K562 (cell line): ENCODE data around the gene RDH11. TPM values are rescaled to one million over a fixed set of nuclear protein-coding genes. Genes with fewer than 3 reads are reported as not detected.
"Not testable (repeated sequence)": the region's sequence is repeated elsewhere in the genome, so short reads cannot be mapped to it uniquely, and the experiment has no call there.

Source experiments
- ATAC-seq: fragments of 200-7000 bp; cut with Tn5 transposase; 3 replicates; pipeline ENCODE4 v1.9.1; 2020; ENCODE audit warnings: moderate library complexity
- BruUV-seq: library from RNA; stranded (reverse); fragments of 400-500 nt; replicated peaks from 2 replicates; lab custom pipeline; 2021; lab: Mats Ljungman, UMichigan
- CTCF ChIA-PET: fragments of 300-600 bp; formaldehyde crosslinking; extraction: SDS; loops from one replicate; lab custom pipeline; 2021; ENCODE audit warnings: low intra/inter-chr PET ratio; lab: Yijun Ruan, JAX
- POLR2A ChIA-PET: fragments of 300-600, 350-650 bp; sonication (Branson Sonifier 250); formaldehyde crosslinking; extraction: SDS; loops from one replicate; lab custom pipeline; 2021; ENCODE audit warnings: antibody characterized with exemption, inconsistent platforms; lab: Yijun Ruan, JAX
- DNase-seq, 4 experiments: peaks; one replicate each; pipeline versions ENCODE4 v3.0.0 to v3.0.0-alpha.2; 2011 to 2018; ENCODE audit warnings: low spot score in 3 of 4, mixed read lengths in 3 of 4; ENCODE audit errors: extremely low read depth in 1 of 4
- FAIRE-seq: peaks from 2 replicates; lab custom pipeline; 2011; peaks lifted over from hg19 to GRCh38; lab: Jason Lieb, UNC
- H2AFZ ChIP-seq: 2 replicates; pipeline ENCODE4 v1.6.0; 2011; ENCODE audit warnings: low read depth, low read length, control low read depth, inconsistent platforms
- H3K27ac ChIP-seq: fragments of 200-600 bp; 3 replicates; pipeline ENCODE4 v1.8.0; 2011; ENCODE audit warnings: low read depth, mild to moderate bottlenecking, control low read depth, inconsistent platforms, low read length, moderate library complexity, mixed read lengths; ENCODE audit errors: extremely low read depth
- H3K27me3 ChIP-seq, 2 experiments: fragments of 300-600 bp in 1 of 2; 2 replicates in 1 of 2; 3 replicates in 1 of 2; pipeline versions ENCODE4 v1.6.0 to v1.8.0; 2011; ENCODE audit warnings: inconsistent platforms in 2 of 2, low read length in 2 of 2, mild to moderate bottlenecking in 1 of 2, mixed read lengths in 1 of 2, moderate library complexity in 1 of 2; ENCODE audit not compliant: control insufficient read depth in 2 of 2, insufficient read depth in 2 of 2
- H3K36me3 ChIP-seq: fragments of 300-600 bp; 3 replicates; pipeline ENCODE4 v1.8.0; 2011; ENCODE audit warnings: mild to moderate bottlenecking, low read length, inconsistent platforms; ENCODE audit not compliant: control insufficient read depth, insufficient read depth
- H3K4me1 ChIP-seq, 2 experiments: fragments of 200-600 bp in 1 of 2; replicated peaks in 1 of 2; 2 replicates in 1 of 2; 3 replicates in 1 of 2; pipeline versions ENCODE4 v1.5.1 to v1.8.0; 2011; ENCODE audit warnings: inconsistent platforms in 2 of 2, low read length in 2 of 2, mild to moderate bottlenecking in 1 of 2, mixed read lengths in 1 of 2, moderate library complexity in 1 of 2; ENCODE audit not compliant: control insufficient read depth in 2 of 2, insufficient read depth in 2 of 2
- H3K4me2 ChIP-seq: 2 replicates; pipeline ENCODE4 v1.6.1; 2011; ENCODE audit warnings: low read length, control low read depth, inconsistent platforms, mixed read lengths; ENCODE audit not compliant: insufficient read depth
- H3K4me3 ChIP-seq: fragments of 200-600 bp; sonication (generic), shearing (Covaris generic); 2 replicates; pipeline ENCODE4 v1.5.1; 2016; ENCODE audit warnings: control low read depth, inconsistent platforms
- H3K79me2 ChIP-seq: fragments of 200-600 bp; 3 replicates; pipeline ENCODE4 v1.8.0; 2011; ENCODE audit warnings: low read length, inconsistent platforms; ENCODE audit not compliant: control insufficient read depth, insufficient read depth
- H3K9ac ChIP-seq, 2 experiments: 2 replicates each; pipeline versions ENCODE4 v1.6.0 to v1.6.1; 2011; ENCODE audit warnings: low read depth in 2 of 2, low read length in 2 of 2, control low read depth in 1 of 2, inconsistent platforms in 1 of 2, mild to moderate bottlenecking in 1 of 2, mixed read lengths in 1 of 2; ENCODE audit not compliant: insufficient read depth in 1 of 2
- H3K9me1 ChIP-seq: one replicate; pipeline ENCODE4 v1.6.0; 2011; ENCODE audit warnings: inconsistent platforms, mild to moderate bottlenecking, low read length, moderate library complexity; ENCODE audit not compliant: control insufficient read depth, insufficient read depth
- H3K9me3 ChIP-seq: replicated peaks from 2 replicates; pipeline ENCODE4 v1.5.1; 2011; ENCODE audit warnings: low read depth, low read length, inconsistent platforms; ENCODE audit not compliant: control insufficient read depth, insufficient read depth
- H4K20me1 ChIP-seq: replicated peaks from 2 replicates; pipeline ENCODE4 v1.6.1; 2011; ENCODE audit warnings: low read length, inconsistent platforms, mixed read lengths; ENCODE audit not compliant: control insufficient read depth, insufficient read depth
- EGR1 ChIP-seq: fragments of 450-650 bp; conservative IDR thresholded peaks from 2 replicates; pipeline ENCODE4 v1.6.1; 2017; ENCODE audit warnings: mild to moderate bottlenecking
- RNF2 ChIP-seq: sonication (generic); IDR thresholded peaks from 2 replicates; pipeline ENCODE4 v1.6.1; 2016
- WGBS: fragments of 100-300 bp; shearing (Covaris generic); methylation state at CpG from one replicate; pipeline ENCODE4 v1.1.6; 2016; ENCODE audit warnings: low coverage, mixed read lengths; ENCODE audit not compliant: insufficient coverage; ENCODE audit errors: missing lambda C conversion rate; 5-methylcytosine and 5-hydroxymethylcytosine counted together
- in situ Hi-C: fragments of 300-500 bp; cut with MboI; formaldehyde crosslinking; loops from 4 replicates; pipeline ENCODE4 v1.15.0; 2018; ENCODE audit warnings: inconsistent platforms, mixed read lengths
- intact Hi-C: fragments of 100-400 bp; cut with micrococcal nuclease; formaldehyde crosslinking; loops from 2 replicates; pipeline ENCODE4 v1.14.2; 2022
- polyA plus RNA-seq, 8 experiments: library from polyadenylated mRNA; depleted of rRNA in 4 of 8; stranded (reverse) in 5 of 8; unstranded in 3 of 8; fragments of >200 nt; fragmentation: Nextera tagmentation in 2 of 8; fragmentation: Illumina TruSeq in 1 of 8; extraction: Ambion mirVana in 2 of 8; extraction: Trizol in 1 of 8; gene quantifications; 2 replicates each; pipeline versions ENCODE4 v1.2.1 to v1.2.3, GENCODE V29; 2011 to 2014; ENCODE audit warnings: inconsistent platforms in 1 of 8, missing spikeins in 1 of 8
- total RNA-seq, 7 experiments: library from RNA; depleted of rRNA in 6 of 7; stranded (reverse); fragments of >200 nt in 6 of 7; fragmentation: Illumina TruSeq in 2 of 7; extraction: Trizol in 2 of 7; gene quantifications; 2 replicates each; pipeline versions ENCODE4 v1.2.1 to v1.2.3, GENCODE V29; 2011 to 2021; ENCODE audit warnings: low replicate concordance in 1 of 7

RDH11 gene
- total and polyA plus RNA-seq, 9 of the 15 experiments (the other 6 are each of a cell fraction or from before 2014, with no cell fraction given), result 50.6 to 172 (median 70.5) TPM

DNA sequence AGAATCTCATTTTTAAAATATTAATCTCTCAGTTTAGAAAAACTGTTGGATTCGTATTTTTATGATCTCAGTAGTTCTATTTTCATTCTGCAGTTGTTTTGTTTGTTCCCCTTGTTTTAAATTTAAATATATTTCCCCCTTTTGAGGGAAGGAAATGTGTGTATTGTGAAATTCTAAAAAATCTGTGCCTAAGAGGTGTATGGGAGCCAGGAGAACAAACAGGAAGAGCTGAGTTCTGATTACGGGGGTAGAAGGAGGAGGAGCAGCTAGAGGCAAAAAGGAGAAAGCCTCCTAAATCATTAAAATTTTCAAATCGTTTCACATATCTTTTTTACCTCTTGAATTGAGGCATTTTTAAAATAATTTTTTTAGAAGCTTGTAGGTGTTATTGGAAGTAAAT lies 8.4 kb upstream of the RDH11 start:
- Histone ChIP-seq H3K9me3 (no peaks in the 10 kb centered on the region), H3K4me3 (no peak overlapping the region), H4K20me1 (no peaks in the 10 kb centered on the region), H3K79me2 (no peaks in the 10 kb centered on the region), H3K9ac (no peak overlapping the region), H3K9me1 (no peaks in the 10 kb centered on the region), H3K36me3 (no peaks in the 10 kb centered on the region), H3K27ac (no peak overlapping the region), H3K27me3 (no peaks in the 10 kb centered on the region), H3K4me2 (no peak overlapping the region), H3K4me1 (no peaks in the 10 kb centered on the region; a peak in 1 of 5 replicates), H2AFZ (no peak overlapping the region)
- BruUV-seq, result no TSS peak
- no peak for DNase-seq
- intact Hi-C loops (loop anchor here (1.0 to 5.0 kb wide), 5 partner anchors 29 to 277 kb away; partner anchors contain the start of gene VTI1B), in situ Hi-C loops (loop anchor here (10.0 kb wide), 2 partner anchors 119 to 269 kb away; no protein-coding TSS in a partner anchor)
- CTCF ChIA-PET, result interaction anchor here (0.8 to 2.9 kb wide), 5 partner anchors 30 to 177 kb away, joined by 3 to 19 read pairs (median 6); partner anchors contain the start of genes ARG2, PIGH and VTI1B
- 44% methylated on average over 3 of the region's 3 CpGs for WGBS
- no peak for ATAC-seq
- POLR2A ChIA-PET, result interaction anchor here (0.6 to 2.1 kb wide), 10 partner anchors 9 to 164 kb away, joined by 3 to 14 read pairs (median 4); partner anchors contain the start of gene ARG2
- TF ChIP-seq RNF2, result no peak
- FAIRE-seq, result no peak

DNA sequence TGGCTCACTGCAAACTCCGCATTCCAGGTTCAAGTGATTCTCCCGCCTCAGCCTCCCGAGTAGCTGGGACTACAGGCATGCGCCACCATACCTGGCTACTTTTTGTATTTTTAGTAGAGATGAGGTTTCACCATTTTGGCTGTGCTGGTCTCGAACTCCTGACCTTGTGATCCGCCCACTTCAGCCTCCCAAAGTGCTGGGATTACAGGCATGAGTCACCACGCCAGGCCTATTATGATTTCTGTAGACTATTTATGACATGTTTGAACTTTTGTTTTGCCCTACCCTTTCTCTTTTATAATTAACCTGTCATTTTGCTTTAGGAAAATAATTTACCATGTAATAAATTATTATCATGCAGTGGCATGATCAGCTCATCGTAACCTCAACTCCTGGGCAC lies 5.9 kb upstream of the RDH11 start, which contains the start of gene RDH12:
Gene RDH12 (plus strand): TSS at position 395 of the 400 bp plus-strand sequence. CDS start 20,757 bp downstream, outside the sequence.
- DNase-seq, H3K9me1 ChIP-seq, H3K9me3 ChIP-seq, H3K27me3 ChIP-seq, H3K36me3 ChIP-seq, H4K20me1 ChIP-seq, H3K27ac ChIP-seq, H3K4me1 ChIP-seq, H3K4me3 ChIP-seq, CTCF ChIA-PET, H3K9ac ChIP-seq, ATAC-seq, H2AFZ ChIP-seq, FAIRE-seq, BruUV-seq, H3K4me2 ChIP-seq, H3K79me2 ChIP-seq, POLR2A ChIA-PET: not testable (repeated sequence)
- 0 out of 2 replicates have a peak, but pooled peaks have one; percentile 16 for TF ChIP-seq EGR1
- intact Hi-C loops, result loop anchor here (5.0 kb wide), 1 partner anchor 274 kb away; no protein-coding TSS in a partner anchor
- in situ Hi-C loops, result loop anchor here (10.0 kb wide), 2 partner anchors 117 to 267 kb away; no protein-coding TSS in a partner anchor
- WGBS, result 85% methylated on average over 7 of the region's 8 CpGs
